GM12875 (cell line): ENCODE measurements around the gene TRIM15.
"Not testable (repeated sequence)": the region's sequence is repeated elsewhere in the genome, so short reads cannot be mapped to it uniquely, and the experiment has no call there.

Experiments
- H3K4me3 ChIP-seq: one replicate; pipeline ENCODE4 v1.5.1; 2011; ENCODE audit warnings: low read depth, low read length, control low read depth
- TF ChIP-seq, protein P1 (sequence below): IDR thresholded peaks from 2 replicates; pipeline ENCODE4 v1.5.1; 2011; ENCODE audit warnings: low read depth, mild to moderate bottlenecking, control low read depth, inconsistent platforms, low read length, moderate library complexity, borderline replicate concordance; ENCODE audit not compliant: insufficient read depth

The TRIM15 gene

DNA sequence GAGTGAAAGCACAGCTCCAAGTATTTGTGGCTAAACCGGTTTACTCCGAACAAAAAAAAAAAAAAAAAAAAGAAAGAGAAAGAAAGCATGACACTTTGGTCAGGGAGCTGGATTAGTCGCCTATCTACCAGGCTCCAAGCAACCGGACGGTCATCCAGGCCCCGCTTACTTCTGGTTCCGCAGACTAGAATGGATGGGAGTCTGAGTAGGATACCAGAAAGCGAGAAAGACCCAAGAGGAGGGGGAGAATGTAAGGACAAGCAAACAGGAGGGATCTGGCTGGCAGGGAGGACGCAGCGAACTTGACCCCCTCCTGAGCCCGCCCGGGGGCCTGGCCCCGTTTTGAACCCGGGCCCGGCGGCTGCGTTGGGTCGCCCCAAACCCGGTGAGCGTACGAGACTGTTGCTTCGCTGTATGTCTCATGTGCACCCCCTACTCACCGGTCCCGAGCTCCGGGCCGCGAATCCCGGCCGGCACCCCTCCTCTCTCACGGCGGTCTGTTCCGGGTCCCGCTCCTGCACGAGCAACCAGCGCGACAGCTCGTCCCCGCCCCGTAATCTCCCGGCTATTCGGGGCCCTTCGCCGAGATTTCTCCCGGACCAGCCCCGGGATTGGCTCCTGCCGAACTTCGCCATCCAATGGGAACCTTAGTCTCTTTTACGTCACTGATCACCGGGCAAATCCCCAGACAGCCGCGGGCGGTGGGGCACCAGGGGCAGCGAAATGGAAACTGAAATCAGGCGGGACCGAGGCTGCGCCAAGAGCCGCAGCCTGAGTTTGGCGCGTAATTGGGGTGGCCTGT is 49.7 kb downstream of the TRIM15 start, which contains the start of gene TRIM26:
TSS of gene TRIM26 (minus strand) at position 542 of the 802 bp plus-strand sequence. CDS start 14,303 bp downstream, outside the sequence.
- H3K4me3 ChIP-seq: peak within 1 kb of the TSS; percentile 80
- TF ChIP-seq, protein P1, sequence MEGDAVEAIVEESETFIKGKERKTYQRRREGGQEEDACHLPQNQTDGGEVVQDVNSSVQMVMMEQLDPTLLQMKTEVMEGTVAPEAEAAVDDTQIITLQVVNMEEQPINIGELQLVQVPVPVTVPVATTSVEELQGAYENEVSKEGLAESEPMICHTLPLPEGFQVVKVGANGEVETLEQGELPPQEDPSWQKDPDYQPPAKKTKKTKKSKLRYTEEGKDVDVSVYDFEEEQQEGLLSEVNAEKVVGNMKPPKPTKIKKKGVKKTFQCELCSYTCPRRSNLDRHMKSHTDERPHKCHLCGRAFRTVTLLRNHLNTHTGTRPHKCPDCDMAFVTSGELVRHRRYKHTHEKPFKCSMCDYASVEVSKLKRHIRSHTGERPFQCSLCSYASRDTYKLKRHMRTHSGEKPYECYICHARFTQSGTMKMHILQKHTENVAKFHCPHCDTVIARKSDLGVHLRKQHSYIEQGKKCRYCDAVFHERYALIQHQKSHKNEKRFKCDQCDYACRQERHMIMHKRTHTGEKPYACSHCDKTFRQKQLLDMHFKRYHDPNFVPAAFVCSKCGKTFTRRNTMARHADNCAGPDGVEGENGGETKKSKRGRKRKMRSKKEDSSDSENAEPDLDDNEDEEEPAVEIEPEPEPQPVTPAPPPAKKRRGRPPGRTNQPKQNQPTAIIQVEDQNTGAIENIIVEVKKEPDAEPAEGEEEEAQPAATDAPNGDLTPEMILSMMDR: no peak

DNA sequence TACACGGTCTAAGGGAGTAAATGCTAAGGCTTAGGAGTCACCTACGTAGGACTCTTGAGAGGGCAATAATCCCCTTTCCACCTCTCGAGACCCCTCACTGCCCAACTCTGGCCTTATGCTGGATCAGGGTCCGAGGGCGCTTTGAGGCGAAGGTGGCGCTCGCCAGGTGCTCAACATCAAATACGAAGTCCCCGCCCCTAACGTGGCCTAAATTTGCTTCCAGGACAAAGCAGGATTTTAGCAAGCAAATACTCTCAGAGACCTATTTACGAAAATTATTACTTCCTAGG is 50.3 kb downstream of the TRIM15 start:
- H3K4me3 ChIP-seq: peak overlapping the region; percentile 69
- TF ChIP-seq, protein P1: no peak

DNA sequence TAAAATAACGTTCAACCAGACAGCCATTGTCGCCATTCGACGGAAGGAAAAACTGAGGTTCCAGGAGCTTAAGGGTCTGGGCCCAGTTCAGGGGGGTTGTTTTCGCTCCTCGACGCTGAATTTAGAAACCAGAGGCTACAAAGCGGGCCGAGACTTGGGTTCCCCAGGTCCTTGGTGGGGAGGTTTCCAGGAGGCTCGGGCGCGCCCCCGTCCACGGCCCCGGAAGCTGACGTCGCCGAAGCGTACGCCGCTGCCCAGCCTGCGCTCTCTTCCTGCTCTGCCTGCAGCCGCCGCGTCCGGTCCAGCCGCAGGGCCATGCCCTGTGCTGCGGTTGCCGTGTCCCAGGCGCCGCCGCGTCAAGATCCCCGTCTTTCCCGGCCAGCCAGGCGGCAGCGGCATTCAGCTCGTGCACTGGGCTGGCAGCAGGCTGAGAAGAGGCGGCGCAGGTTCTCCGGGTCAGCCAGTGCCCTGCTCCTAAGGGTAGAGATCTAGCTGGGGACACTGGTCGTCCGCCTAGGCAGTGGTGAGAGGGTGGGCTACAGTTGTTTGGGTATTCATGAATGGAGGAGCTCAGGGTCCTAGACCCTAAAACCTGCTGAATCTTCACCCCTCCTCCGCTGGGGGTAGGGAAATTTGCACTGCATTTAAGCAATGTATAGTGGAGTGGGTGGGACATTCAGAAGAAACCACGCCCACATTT is 50.8 kb downstream of the TRIM15 start:
- peak overlapping the region; percentile 69 for H3K4me3 ChIP-seq
- TF ChIP-seq, protein P1: no peak

DNA sequence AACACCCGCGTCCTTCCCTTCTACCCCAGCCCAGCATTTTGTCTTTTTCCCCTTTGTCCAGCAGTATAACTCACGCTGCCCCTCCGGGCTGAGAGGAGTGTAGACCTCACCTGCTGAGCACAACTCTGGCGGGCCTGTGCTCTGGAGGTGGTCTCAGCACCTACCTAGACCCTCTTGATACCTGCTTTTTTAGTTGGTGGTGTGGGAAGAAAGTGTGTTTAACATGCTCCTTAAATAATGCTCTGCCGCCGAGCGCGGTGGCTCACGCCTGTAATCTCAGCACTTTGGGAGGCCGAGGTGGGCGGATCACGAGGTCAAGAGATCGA is 51.3 kb downstream of the TRIM15 start:
- TF ChIP-seq, protein P1: no peak
- peak overlapping the region; percentile 69 for H3K4me3 ChIP-seq

DNA sequence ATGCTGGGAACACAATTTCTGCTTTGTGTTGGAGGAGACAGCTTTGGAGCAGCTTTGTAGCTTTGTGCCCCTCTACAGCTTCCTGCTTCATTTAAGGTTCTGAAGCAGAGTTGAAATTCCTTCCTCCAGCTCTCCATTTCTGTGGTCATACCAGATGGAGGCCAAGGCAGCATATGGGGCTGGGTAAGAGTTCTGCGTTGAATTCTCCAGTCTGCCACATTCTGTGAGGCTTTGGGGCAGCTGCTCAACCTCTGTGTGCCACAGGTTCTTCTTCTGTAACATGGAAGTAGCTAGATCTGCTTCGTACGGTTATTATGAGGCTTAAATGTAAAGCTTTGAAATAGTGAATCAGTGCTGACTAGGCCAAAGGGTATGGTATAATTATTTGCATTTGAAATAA is 52.8 kb downstream of the TRIM15 start:
- TF ChIP-seq, protein P1: no peak
- no peak overlapping the region for H3K4me3 ChIP-seq

DNA sequence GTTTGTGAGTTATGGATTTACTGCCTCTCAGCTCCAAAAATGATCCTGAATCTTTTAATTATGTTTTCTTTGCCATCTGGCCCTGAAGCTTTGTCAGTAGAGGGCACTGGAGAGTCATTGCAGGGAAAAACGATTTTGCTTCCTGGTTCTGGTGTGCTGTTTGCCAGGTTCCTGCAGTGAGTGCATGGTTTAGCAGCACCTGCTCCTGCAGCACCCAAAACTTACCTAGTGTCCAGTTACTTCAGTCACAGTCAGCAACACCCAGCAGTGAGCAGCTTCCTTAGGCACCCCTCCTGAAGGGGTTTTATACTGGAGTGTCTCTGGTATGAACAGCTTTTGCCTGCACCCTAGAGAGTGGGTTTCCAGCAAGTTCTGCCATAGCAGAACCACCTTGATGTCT is 55.9 kb downstream of the TRIM15 start:
- no peak overlapping the region for H3K4me3 ChIP-seq
- TF ChIP-seq, protein P1: peak; percentile 81

DNA sequence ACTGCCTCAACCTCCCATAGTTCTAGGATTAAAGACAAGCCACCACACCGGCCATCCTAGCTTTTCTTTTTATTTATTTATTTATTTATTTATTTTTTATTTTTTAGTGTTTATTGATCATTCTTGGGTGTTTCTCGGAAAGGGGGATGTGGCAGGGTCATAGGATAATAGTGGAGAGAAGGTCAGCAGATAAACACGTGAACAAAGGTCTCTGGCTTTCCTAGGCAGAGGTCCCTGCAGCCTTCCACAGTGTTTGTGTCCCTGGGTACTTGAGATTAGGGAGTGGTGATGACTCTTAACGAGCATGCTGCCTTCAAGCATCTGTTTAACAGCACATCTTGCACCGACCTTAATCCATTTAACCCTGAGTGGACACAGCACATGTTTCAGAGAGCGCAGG is 58.0 kb downstream of the TRIM15 start:
- H3K4me3 ChIP-seq: not testable (repeated sequence)

DNA sequence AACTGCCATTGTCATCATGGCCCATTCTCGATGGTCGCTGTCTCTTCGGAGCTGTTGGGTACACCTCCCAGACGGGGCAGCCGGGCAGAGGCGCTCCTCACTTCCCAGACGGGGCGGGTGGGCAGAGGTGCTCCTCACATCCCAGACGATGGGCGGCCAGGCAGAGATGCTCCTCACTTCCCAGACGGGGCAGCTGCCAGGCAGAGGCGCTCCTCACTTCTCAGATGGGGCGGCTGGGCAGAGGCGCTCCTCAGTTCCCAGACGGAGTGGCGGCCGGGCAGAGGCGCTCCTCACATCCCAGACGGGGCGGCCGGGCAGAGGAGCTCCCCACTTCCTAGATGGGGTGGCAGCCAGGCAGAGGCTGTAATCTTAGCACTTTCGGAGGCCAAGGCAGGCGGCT is 58.6 kb downstream of the TRIM15 start:
- H3K4me3 ChIP-seq: not testable (repeated sequence)
